HAP-1 (cell line): ENCODE measurements around the gene HDAC4.

Source experiments
- DNase-seq, 2 experiments: peaks; one replicate each; pipeline ENCODE4 v3.0.0-alpha.2; 2016 to 2020; ENCODE audit warnings: low spot score in 2 of 2
- H3K27me3 ChIP-seq: fragments of 250-450 bp; sonication (Bioruptor Pico); 2 replicates; pipeline ENCODE4 v1.5.1; 2020; ENCODE audit warnings: low read depth, mild to moderate bottlenecking, moderate library complexity
- H3K36me3 ChIP-seq: fragments of 250-450 bp; sonication (Bioruptor Pico); replicated peaks from 2 replicates; pipeline ENCODE4 v1.5.1; 2020; ENCODE audit warnings: mild to moderate bottlenecking
- H3K4me1 ChIP-seq: fragments of 250-450 bp; sonication (Bioruptor Pico); 2 replicates; pipeline ENCODE4 v1.5.1; 2020; ENCODE audit warnings: mild to moderate bottlenecking
- H3K4me3 ChIP-seq: fragments of 250-450 bp; sonication (Bioruptor Pico); 2 replicates; pipeline ENCODE4 v1.5.1; 2020; ENCODE audit warnings: mild to moderate bottlenecking, moderate library complexity
- H3K9me3 ChIP-seq: fragments of 250-450 bp; sonication (Bioruptor Pico); 2 replicates; pipeline ENCODE4 v1.5.1; 2020; ENCODE audit warnings: mild to moderate bottlenecking, moderate library complexity
- in situ Hi-C: fragments of 300-500 bp; cut with MboI; formaldehyde crosslinking; loops from 3 replicates; pipeline ENCODE4 v1.14.3; 2020; ENCODE audit warnings: low sequenced_read_pairs, inconsistent platforms, mixed read lengths

HDAC4 gene

DNA sequence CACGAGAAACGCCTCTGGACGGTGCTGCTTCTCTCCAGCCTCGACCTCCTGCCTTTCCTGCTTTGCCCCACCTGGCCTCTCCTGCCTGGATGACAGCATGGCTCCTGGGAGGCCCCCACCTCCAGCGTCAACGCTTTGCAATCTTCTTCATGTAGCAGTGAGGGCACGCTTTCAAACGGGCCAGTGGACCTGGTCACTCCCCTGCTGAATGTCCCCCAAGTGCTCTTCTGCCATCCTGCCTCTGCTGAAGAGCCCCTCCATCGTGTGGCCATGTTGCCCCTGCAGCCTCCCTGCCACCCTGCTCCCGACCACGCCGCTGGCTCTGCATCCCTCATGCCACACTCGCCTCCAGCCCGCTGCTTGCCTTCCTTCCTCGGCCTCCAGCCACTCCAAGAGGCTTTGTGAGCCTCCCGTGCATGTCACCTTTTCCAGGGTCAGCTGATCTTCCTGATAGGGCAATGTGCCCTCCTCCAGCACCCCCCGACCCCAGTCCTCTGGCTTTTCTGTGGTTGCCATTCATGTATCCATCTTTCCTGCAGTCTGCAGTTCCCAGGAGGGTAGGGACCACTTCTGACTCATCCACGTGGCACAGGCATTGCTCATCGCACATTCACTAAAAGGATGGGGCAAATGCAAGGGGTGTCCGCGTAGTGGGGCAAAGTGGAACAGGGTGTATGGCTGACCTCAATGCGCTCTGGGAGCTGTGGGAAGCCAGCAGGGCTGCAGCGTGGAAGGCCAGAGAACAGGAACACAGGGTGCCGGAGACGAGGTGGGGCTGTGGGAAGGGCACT, 284.2 kb downstream of the HDAC4 start:
- Histone ChIP-seq H3K4me3 (no peak overlapping the region), H3K27me3 (no peaks in the 10 kb centered on the region), H3K36me3 (no peaks in the 10 kb centered on the region), H3K4me1 (no peaks in the 10 kb centered on the region), H3K9me3 (no peaks in the 10 kb centered on the region)
- in situ Hi-C loops = no loop called here
- DNase-seq = no peak

- Histone ChIP-seq H3K27me3 (no peaks in the 10 kb centered on the region), H3K9me3 (no peaks in the 10 kb centered on the region), H3K4me1 (no peaks in the 10 kb centered on the region), H3K36me3 (no peaks in the 10 kb centered on the region), H3K4me3 (no peak overlapping the region)
- DNase-seq = no peak
- in situ Hi-C loops = no loop called here
Measured at GRCh38 chr2:239115616-239116015, 285.2 kb downstream of the HDAC4 start.

- no peaks in the 10 kb centered on the region for H3K27me3 ChIP-seq
- H3K4me3 ChIP-seq = no peak overlapping the region
- no peaks in the 10 kb centered on the region for H3K4me1 ChIP-seq
- no peak for DNase-seq
- in situ Hi-C loops = no loop called here
- no peaks in the 10 kb centered on the region for H3K36me3 ChIP-seq
- H3K9me3 ChIP-seq = no peaks in the 10 kb centered on the region
Measured at GRCh38 chr2:239114616-239115265, 286.1 kb downstream of the HDAC4 start.

GRCh38 chr2:239114119-239114581, 286.7 kb downstream of the HDAC4 start:
- no peak for DNase-seq
- in situ Hi-C loops = no loop called here
- Histone ChIP-seq H3K36me3 (no peaks in the 10 kb centered on the region), H3K9me3 (no peaks in the 10 kb centered on the region), H3K4me1 (no peaks in the 10 kb centered on the region), H3K27me3 (no peaks in the 10 kb centered on the region), H3K4me3 (no peak overlapping the region)

DNA sequence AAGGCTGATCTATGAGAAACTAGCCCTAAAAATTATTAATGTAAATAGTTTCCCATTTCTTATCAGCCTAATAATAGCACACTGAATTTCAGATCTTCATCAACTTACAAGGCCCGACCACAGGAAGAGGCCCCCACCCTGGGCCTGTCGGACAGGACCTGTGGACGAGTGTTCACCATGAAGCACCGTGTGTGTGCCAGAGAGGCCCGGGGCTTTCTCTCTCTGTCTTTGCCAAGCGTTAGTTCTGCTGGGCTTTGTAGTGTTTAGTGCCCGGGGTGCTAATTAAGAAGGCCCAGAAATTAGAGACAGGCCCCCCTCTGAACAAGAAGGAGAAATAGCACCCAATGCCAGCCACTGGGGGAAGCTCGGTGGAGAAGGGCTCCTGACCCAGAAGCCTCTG, 287.2 kb downstream of the HDAC4 start:
- Histone ChIP-seq H3K27me3 (no peaks in the 10 kb centered on the region), H3K9me3 (no peaks in the 10 kb centered on the region), H3K36me3 (no peaks in the 10 kb centered on the region), H3K4me3 (no peak overlapping the region), H3K4me1 (no peaks in the 10 kb centered on the region)
- in situ Hi-C loops = no loop called here
- no peak for DNase-seq

DNA sequence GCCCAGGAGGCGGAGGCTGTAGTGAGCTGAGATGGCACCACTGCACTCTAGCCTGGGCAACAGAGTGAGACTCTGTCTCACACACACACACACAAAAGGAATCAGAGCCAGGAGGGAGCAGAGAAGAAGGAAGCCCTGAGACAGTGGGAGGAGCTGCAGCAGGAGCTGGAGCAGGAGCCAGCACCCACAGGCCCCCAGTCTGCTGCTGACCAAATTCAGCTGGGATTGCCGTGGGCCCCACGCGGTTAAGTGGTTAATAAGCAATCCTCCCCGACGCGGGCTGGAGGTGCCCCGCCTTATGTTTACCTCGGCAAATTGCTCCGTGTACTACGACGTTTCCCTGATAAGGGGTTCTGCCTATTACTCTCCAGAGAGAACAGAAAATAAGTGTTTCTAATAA, 287.6 kb downstream of the HDAC4 start:
- H3K4me3 ChIP-seq = no peak overlapping the region
- DNase-seq = no peak
- no peaks in the 10 kb centered on the region for H3K4me1 ChIP-seq

DNA sequence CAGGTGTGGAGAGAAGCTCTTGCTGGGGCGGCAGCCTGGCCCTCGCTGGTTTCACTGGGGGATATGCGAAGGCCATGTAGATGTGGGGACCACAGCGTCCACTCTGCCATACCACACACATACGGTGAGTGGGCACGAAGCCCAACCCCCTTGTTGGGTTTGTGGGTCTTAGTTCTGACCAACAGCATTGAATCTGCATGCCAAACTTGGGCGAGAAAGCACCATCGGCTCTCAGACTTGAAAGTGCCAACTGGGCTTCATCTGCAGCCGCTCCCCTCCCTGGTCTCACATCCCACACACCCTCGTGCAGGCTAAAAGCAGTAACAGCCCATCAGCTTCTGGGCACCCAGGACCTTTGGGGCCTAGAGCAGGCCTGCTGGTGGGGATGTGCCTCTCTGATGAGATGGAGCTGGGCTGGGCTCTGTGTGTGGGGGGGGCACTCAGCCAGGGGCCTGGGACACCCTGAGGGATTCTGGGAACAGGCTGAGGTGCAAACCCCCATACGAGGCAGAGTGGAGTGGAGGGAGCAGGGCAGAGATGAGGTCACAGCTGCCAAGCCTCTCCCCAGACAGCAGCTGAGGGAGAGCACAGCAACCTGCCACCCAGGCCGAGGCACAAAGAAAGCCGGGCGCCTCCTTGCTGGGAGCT, 288.6 kb downstream of the HDAC4 start:
- H3K27me3 ChIP-seq = no peaks in the 10 kb centered on the region
- H3K4me3 ChIP-seq = no peak overlapping the region
- H3K4me1 ChIP-seq = no peaks in the 10 kb centered on the region
- no peaks in the 10 kb centered on the region for H3K9me3 ChIP-seq
- in situ Hi-C loops = no loop called here
- DNase-seq = no peak
- no peaks in the 10 kb centered on the region for H3K36me3 ChIP-seq

More for the DNA sequence above, 287.6 kb downstream of the HDAC4 start:
- no peaks in the 10 kb centered on the region for H3K9me3 ChIP-seq
- H3K27me3 ChIP-seq = no peaks in the 10 kb centered on the region
- H3K36me3 ChIP-seq = no peaks in the 10 kb centered on the region
- in situ Hi-C loops = no loop called here

GRCh38 chr2:239111401-239112100, 289.3 kb downstream of the HDAC4 start:
- in situ Hi-C loops = no loop called here
- DNase-seq = no peak
- Histone ChIP-seq H3K4me3 (no peak overlapping the region), H3K9me3 (no peaks in the 10 kb centered on the region), H3K27me3 (no peaks in the 10 kb centered on the region), H3K4me1 (no peaks in the 10 kb centered on the region), H3K36me3 (no peaks in the 10 kb centered on the region)

- no peak overlapping the region for H3K4me3 ChIP-seq
- no peaks in the 10 kb centered on the region for H3K36me3 ChIP-seq
- in situ Hi-C loops = no loop called here
- H3K9me3 ChIP-seq = no peaks in the 10 kb centered on the region
- no peaks in the 10 kb centered on the region for H3K4me1 ChIP-seq
- DNase-seq = no peak
- no peaks in the 10 kb centered on the region for H3K27me3 ChIP-seq
Measured at GRCh38 chr2:239110595-239111048, 290.2 kb downstream of the HDAC4 start.

DNA sequence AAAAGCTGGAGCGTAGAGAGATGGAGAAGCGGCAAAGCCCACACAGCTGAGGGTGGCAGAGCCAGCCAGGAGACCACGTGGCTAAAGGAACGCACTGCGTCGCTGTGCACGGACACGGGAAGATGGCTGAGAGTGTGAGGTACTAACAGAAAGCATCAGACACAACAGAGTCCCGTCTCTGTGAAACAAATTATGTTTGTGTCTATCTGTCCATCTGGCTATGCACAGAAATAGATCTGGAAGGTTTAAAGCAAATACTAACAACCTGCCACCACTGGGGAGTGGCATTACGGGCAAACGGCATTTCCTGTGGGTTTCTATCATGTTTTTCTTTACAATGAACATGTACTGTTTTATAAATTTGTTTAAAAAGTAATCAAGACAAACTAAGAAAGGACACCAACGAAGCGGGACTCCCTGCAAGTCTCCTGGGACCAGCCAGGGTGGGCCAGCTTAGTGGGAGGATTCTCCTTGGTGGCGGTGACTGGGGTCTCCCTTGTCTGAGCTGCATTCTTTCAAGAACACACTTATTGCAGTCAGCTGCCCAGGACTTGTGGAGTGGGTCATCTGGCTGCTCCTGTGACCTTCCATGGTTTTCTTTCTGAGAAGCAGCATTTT, 290.8 kb downstream of the HDAC4 start:
- in situ Hi-C loops = no loop called here
- no peaks in the 10 kb centered on the region for H3K9me3 ChIP-seq
- no peaks in the 10 kb centered on the region for H3K36me3 ChIP-seq
- DNase-seq = no peak
- no peaks in the 10 kb centered on the region for H3K27me3 ChIP-seq
- no peak overlapping the region for H3K4me3 ChIP-seq
- no peaks in the 10 kb centered on the region for H3K4me1 ChIP-seq

- H3K9me3 ChIP-seq = no peaks in the 10 kb centered on the region
- H3K4me3 ChIP-seq = no peak overlapping the region
- no peak for DNase-seq
- in situ Hi-C loops = no loop called here
- H3K36me3 ChIP-seq = no peaks in the 10 kb centered on the region
- H3K4me1 ChIP-seq = no peaks in the 10 kb centered on the region
- H3K27me3 ChIP-seq = no peaks in the 10 kb centered on the region
Measured at GRCh38 chr2:239109041-239109927, 291.5 kb downstream of the HDAC4 start.

GRCh38 chr2:239108459-239108858, 292.4 kb downstream of the HDAC4 start:
- no peaks in the 10 kb centered on the region for H3K4me1 ChIP-seq
- no peak overlapping the region for H3K4me3 ChIP-seq
- H3K27me3 ChIP-seq = no peaks in the 10 kb centered on the region
- DNase-seq = no peak
- in situ Hi-C loops = no loop called here
- no peaks in the 10 kb centered on the region for H3K9me3 ChIP-seq
- H3K36me3 ChIP-seq = no peaks in the 10 kb centered on the region

GRCh38 chr2:239107936-239108335, 292.9 kb downstream of the HDAC4 start:
- H3K4me1 ChIP-seq = no peaks in the 10 kb centered on the region
- no peaks in the 10 kb centered on the region for H3K36me3 ChIP-seq
- no peak overlapping the region for H3K4me3 ChIP-seq
- in situ Hi-C loops = no loop called here
- DNase-seq = no peak
- no peaks in the 10 kb centered on the region for H3K27me3 ChIP-seq
- H3K9me3 ChIP-seq = no peaks in the 10 kb centered on the region
